Activated CD8-positive, alpha-beta T cell treated with anti-CD3 and anti-CD28 coated beads for 36 hours (primary cell): ENCODE results near the gene TBX1. TPM values are rescaled to one million over a fixed set of nuclear protein-coding genes. Genes with fewer than 3 reads are reported as not detected.

ENCODE experiments used
- ATAC-seq: fragments of 200-7000 bp; cut with Tn5 transposase; one replicate; pipeline ENCODE4 v1.10.0; 2021; ENCODE audit warnings: mild to moderate bottlenecking, moderate library complexity
- CTCF ChIA-PET: fragments of 350-600 bp; sonication (Branson Sonifier 250); formaldehyde crosslinking; loops from one replicate; lab custom pipeline; 2021; ENCODE audit warnings: antibody characterized with exemption; lab: Charles Lee
- POLR2A ChIA-PET: fragments of 350-600 bp; sonication (Branson Sonifier 250); formaldehyde crosslinking; loops from one replicate; lab custom pipeline; 2021; ENCODE audit warnings: antibody characterized with exemption; lab: Charles Lee
- DNase-seq: peaks from one replicate; pipeline ENCODE4 v3.0.0-alpha.2; 2020
- H3K27ac Mint-ChIP-seq: one replicate; pipeline ENCODE4 v1.8.0; 2021; ENCODE audit warnings: mild to moderate bottlenecking, mixed read lengths
- H3K27me3 Mint-ChIP-seq: one replicate; pipeline ENCODE4 v1.8.0; 2021; ENCODE audit warnings: mixed read lengths
- H3K36me3 Mint-ChIP-seq: one replicate; pipeline ENCODE4 v1.8.0; 2021; ENCODE audit warnings: low read depth, mixed read lengths
- H3K4me1 Mint-ChIP-seq: one replicate; pipeline ENCODE4 v1.8.0; 2021; ENCODE audit warnings: low read depth, mixed read lengths
- H3K4me3 Mint-ChIP-seq: one replicate; pipeline ENCODE4 v1.8.0; 2021; ENCODE audit warnings: mild to moderate bottlenecking, moderate library complexity, mixed read lengths
- H3K9me3 Mint-ChIP-seq: one replicate; pipeline ENCODE4 v1.8.0; 2021; ENCODE audit warnings: mixed read lengths
- CTCF ChIP-seq: fragments of 200-600 bp; IDR thresholded peaks from one replicate; pipeline ENCODE4 v1.8.0; 2022; ENCODE audit warnings: antibody characterized with exemption, mild to moderate bottlenecking
- intact Hi-C: fragments of 100-400 bp; cut with micrococcal nuclease; formaldehyde crosslinking; loops from one replicate; pipeline ENCODE4 v1.10.0; 2022
- total RNA-seq, 2 experiments: library from RNA; stranded (reverse); gene quantifications; one replicate each; pipeline ENCODE4 v1.2.3, GENCODE V29; 2021

The TBX1 gene
- total RNA-seq, 2 experiments from 2014 or later, result not detected

- ATAC-seq (no peak), DNase-seq (no peak)
- Mint-ChIP-seq H3K27ac (no peak overlapping the region), H3K4me1 (no peaks in the 10 kb centered on the region), H3K4me3 (no peak overlapping the region), H3K9me3 (no peaks in the 10 kb centered on the region), H3K27me3 (peaks cover 12% of the 10 kb centered on the region), H3K36me3 (no peaks in the 10 kb centered on the region)
- ChIA-PET POLR2A (no interaction called here), CTCF (interaction anchor here (0.8 to 5.4 kb wide), 2 partner anchors 18 to 19 kb away, joined by 3 to 25 read pairs; no protein-coding TSS in a partner anchor)
- intact Hi-C loops, result no loop called here
- no peak for TF ChIP-seq CTCF
Measured at GRCh38 chr22:19748991-19749664, 11.4 kb upstream of the TBX1 start.

- TF ChIP-seq CTCF, result no peak
- ChIA-PET CTCF (interaction anchor here (0.8 kb wide), 1 partner anchor 19 kb away, joined by 3 read pairs; no protein-coding TSS in a partner anchor), POLR2A (no interaction called here)
- Mint-ChIP-seq H3K27me3 (peaks cover 17% of the 10 kb centered on the region), H3K9me3 (no peaks in the 10 kb centered on the region), H3K4me3 (no peak overlapping the region), H3K27ac (no peak overlapping the region), H3K36me3 (no peaks in the 10 kb centered on the region), H3K4me1 (no peaks in the 10 kb centered on the region)
- intact Hi-C loops, result no loop called here
- ATAC-seq (no peak), DNase-seq (no peak)
Measured at GRCh38 chr22:19749876-19750275, 10.7 kb upstream of the TBX1 start.

GRCh38 chr22:19750507-19751490 is 9.8 kb upstream of the TBX1 start:
- H3K4me3 Mint-ChIP-seq, result no peak overlapping the region

GRCh38 chr22:19751497-19752245 is 8.9 kb upstream of the TBX1 start:
- ATAC-seq (no peak), DNase-seq (no peak)
- peaks cover 28% of the 10 kb centered on the region for H3K27me3 Mint-ChIP-seq
- H3K9me3 Mint-ChIP-seq, result no peaks in the 10 kb centered on the region
- H3K36me3 Mint-ChIP-seq, result no peaks in the 10 kb centered on the region
- no peak overlapping the region for H3K4me3 Mint-ChIP-seq
- H3K27ac Mint-ChIP-seq, result no peak overlapping the region
- peaks cover 10% of the 10 kb centered on the region for H3K4me1 Mint-ChIP-seq
- POLR2A ChIA-PET, result interaction anchor here (1.1 kb wide), 1 partner anchor 13 kb away, joined by 3 read pairs; no protein-coding TSS in a partner anchor
- CTCF ChIA-PET, result interaction anchor here (4.2 kb wide), 1 partner anchor 21 kb away, joined by 17 read pairs; no protein-coding TSS in a partner anchor
- TF ChIP-seq CTCF, result no peak
- intact Hi-C loops, result no loop called here

More at GRCh38 chr22:19750507-19751490, 9.8 kb upstream of the TBX1 start:
- peaks cover 2% of the 10 kb centered on the region for H3K4me1 Mint-ChIP-seq
- H3K9me3 Mint-ChIP-seq, result no peaks in the 10 kb centered on the region
- TF ChIP-seq CTCF, result no peak
- intact Hi-C loops, result no loop called here
- ATAC-seq, result no peak
- ChIA-PET CTCF (interaction anchor here (4.2 kb wide), 1 partner anchor 20 kb away, joined by 17 read pairs; no protein-coding TSS in a partner anchor), POLR2A (interaction anchor here (1.1 kb wide), 1 partner anchor 14 kb away, joined by 3 read pairs; no protein-coding TSS in a partner anchor)
- no peak overlapping the region for H3K27ac Mint-ChIP-seq
- no peaks in the 10 kb centered on the region for H3K36me3 Mint-ChIP-seq
- peaks cover 21% of the 10 kb centered on the region for H3K27me3 Mint-ChIP-seq
- no peak for DNase-seq
